Stimulated activated CD4-positive, alpha-beta T cell treated with anti-CD3 and anti-CD28 coated beads, Interleukin-15, amount 100 ng/mL, for 48 hours (primary cell): ENCODE measurements around the gene PMVK.

Experiments used
- DNase-seq, 2 donors: peaks; one replicate each; pipeline ENCODE4 v3.0.0-alpha.2; 2020; ENCODE audit warnings: low read depth in 2 of 2

PMVK gene

GRCh38 chr1:154881820-154882535 is 54.5 kb downstream of the PMVK start:
- DNase-seq: no peak

GRCh38 chr1:154880671-154881070 is 55.8 kb downstream of the PMVK start:
- no peak for DNase-seq

- no peak for DNase-seq
Observed at GRCh38 chr1:154879038-154879421, 57.5 kb downstream of the PMVK start.

- peak; percentile 52 to 66 for DNase-seq
Observed at GRCh38 chr1:154878371-154879037, 58.0 kb downstream of the PMVK start.

DNA sequence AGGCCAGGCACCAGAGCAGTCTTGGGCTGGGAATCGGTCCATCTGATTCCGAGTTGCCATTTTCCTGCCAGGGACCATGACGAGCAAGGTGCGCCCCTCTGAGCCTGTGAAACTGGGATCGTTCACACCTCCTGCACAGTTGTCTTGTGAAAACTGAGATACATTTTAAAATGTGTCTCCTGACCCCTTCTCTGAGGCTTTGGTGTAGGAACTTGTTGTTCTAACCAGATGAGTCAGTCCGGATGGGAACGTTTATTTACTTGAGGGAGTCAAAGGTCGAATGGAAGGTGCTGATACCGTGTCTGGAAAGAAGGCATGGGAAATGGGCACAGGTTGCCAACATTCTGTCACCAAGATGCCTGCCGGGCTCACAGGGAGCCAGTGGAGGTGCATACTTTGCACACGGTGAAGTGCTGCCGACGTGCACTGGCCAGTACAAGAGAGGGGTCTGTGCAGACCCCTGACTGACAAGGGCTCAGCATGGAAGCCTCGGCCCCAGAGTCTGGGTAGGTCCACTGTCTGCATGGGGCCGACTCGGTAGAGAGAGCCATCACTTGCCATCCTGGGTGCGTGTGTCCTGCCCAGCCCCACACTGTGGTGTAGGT is 59.0 kb downstream of the PMVK start:
- no peak for DNase-seq

DNA sequence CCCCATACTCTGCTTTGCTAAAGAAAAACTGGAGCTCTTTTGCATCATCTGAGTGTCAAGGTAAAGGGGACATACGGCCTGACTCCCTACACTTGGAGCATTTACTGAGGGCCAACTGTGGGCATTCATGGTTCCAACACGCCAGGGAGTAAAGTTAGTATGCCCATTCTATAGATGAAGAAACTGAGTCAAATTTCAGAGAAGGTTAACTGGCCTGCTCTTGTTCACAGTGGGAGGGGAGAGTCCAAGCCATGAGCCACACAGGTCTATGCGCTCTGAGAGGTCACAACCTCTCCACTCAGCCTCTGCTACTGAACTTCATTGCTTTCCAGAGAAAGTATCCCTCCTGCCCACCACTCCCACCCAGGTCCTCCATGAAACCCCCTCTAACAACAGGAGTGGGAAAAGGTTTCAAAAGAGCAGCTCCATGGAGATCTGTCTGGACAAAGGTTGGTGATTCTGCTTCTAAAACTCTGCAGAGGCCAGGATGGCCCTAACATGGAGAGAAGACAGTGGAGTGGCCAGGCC is 59.6 kb downstream of the PMVK start:
- no peak for DNase-seq
